Mesenchymal stem cell (in vitro differentiated cells and primary cell): Measurements from ENCODE around the gene EXOC4.
"Not testable (repeated sequence)": the region's sequence is repeated elsewhere in the genome, so short reads cannot be mapped to it uniquely, and the experiment has no call there.

Source experiments
- DNase-seq: peaks from one replicate; pipeline ENCODE4 v3.0.0-alpha.2; 2013
- H2AFZ ChIP-seq: one replicate; pipeline ENCODE4 v1.6.1; 2013; ENCODE audit warnings: low read depth, mild to moderate bottlenecking, control low read depth, inconsistent platforms, low read length, moderate library complexity
- H2AK5ac ChIP-seq: 2 replicates; pipeline ENCODE4 v1.6.1; 2013; ENCODE audit warnings: low read length, moderate library complexity, mild to moderate bottlenecking, inconsistent platforms; ENCODE audit not compliant: severe bottlenecking
- H2BK120ac ChIP-seq: one replicate; pipeline ENCODE4 v1.6.1; 2013; ENCODE audit warnings: low read depth, mild to moderate bottlenecking, inconsistent platforms, low read length, moderate library complexity
- H2BK12ac ChIP-seq, 2 experiments: one replicate each; pipeline ENCODE4 v1.6.1; 2013; ENCODE audit warnings: inconsistent platforms in 2 of 2, low read length in 2 of 2, mild to moderate bottlenecking in 2 of 2, moderate library complexity in 2 of 2, control low read depth in 1 of 2
- H2BK15ac ChIP-seq: one replicate; pipeline ENCODE4 v1.6.1; 2013; ENCODE audit warnings: mild to moderate bottlenecking, low read depth, inconsistent platforms; ENCODE audit not compliant: poor library complexity, severe bottlenecking
- H2BK5ac ChIP-seq: 2 replicates; pipeline ENCODE4 v1.6.1; 2013; ENCODE audit warnings: low read depth, mild to moderate bottlenecking, low read length, control low read depth, inconsistent platforms; ENCODE audit not compliant: poor library complexity, severe bottlenecking
- H3K14ac ChIP-seq, 2 experiments: one replicate each; pipeline ENCODE4 v1.6.1; 2013; ENCODE audit warnings: inconsistent platforms in 2 of 2, low read length in 2 of 2, control low read depth in 1 of 2, mild to moderate bottlenecking in 1 of 2, moderate library complexity in 1 of 2
- H3K18ac ChIP-seq, 2 experiments: one replicate each; pipeline ENCODE4 v1.6.1; 2013; ENCODE audit warnings: inconsistent platforms in 2 of 2, low read length in 2 of 2, control low read depth in 1 of 2, low read depth in 1 of 2, mild to moderate bottlenecking in 1 of 2
- H3K23ac ChIP-seq, 2 experiments: one replicate each; pipeline ENCODE4 v1.6.1; 2013; ENCODE audit warnings: inconsistent platforms in 2 of 2, low read length in 2 of 2, mild to moderate bottlenecking in 2 of 2, moderate library complexity in 2 of 2, control low read depth in 1 of 2
- H3K27ac ChIP-seq: 2 replicates; pipeline ENCODE4 v1.5.1; 2013; ENCODE audit warnings: mild to moderate bottlenecking, moderate library complexity, low read length, control low read depth, inconsistent platforms; ENCODE audit not compliant: poor library complexity, severe bottlenecking
- H3K27me3 ChIP-seq, 2 experiments: 2 replicates each; pipeline versions ENCODE4 v1.6.1 to v1.7.0; 2013; ENCODE audit warnings: low read length in 2 of 2, mild to moderate bottlenecking in 2 of 2, moderate library complexity in 2 of 2, control low read depth in 1 of 2, inconsistent platforms in 1 of 2; ENCODE audit not compliant: control insufficient read depth in 1 of 2, insufficient read depth in 1 of 2
- H3K36me3 ChIP-seq, 2 experiments: 2 replicates each; pipeline versions ENCODE4 v1.6.1 to v1.7.0; 2013; ENCODE audit warnings: low read length in 2 of 2, control low read depth in 1 of 2, inconsistent platforms in 1 of 2, low read depth in 1 of 2, mild to moderate bottlenecking in 1 of 2; ENCODE audit not compliant: insufficient read depth in 2 of 2, control insufficient read depth in 1 of 2
- H3K4ac ChIP-seq, 2 experiments: one replicate each; pipeline ENCODE4 v1.6.1; 2013; ENCODE audit warnings: inconsistent platforms in 2 of 2, low read length in 2 of 2, mild to moderate bottlenecking in 2 of 2, moderate library complexity in 2 of 2, control low read depth in 1 of 2, low read depth in 1 of 2
- H3K4me1 ChIP-seq: 2 replicates; pipeline ENCODE4 v1.6.1; 2013; ENCODE audit warnings: low read depth, low read length, control low read depth; ENCODE audit not compliant: control insufficient read depth, insufficient read depth
- H3K4me2 ChIP-seq: 2 replicates; pipeline ENCODE4 v1.6.1; 2013; ENCODE audit warnings: low read length, mild to moderate bottlenecking, inconsistent platforms; ENCODE audit not compliant: poor library complexity, severe bottlenecking
- H3K4me3 ChIP-seq, 2 experiments: 2 replicates each; pipeline versions ENCODE4 v1.5.1 to v1.7.0; 2013; ENCODE audit warnings: low read length in 2 of 2, mild to moderate bottlenecking in 2 of 2, control low read depth in 1 of 2, low read depth in 1 of 2; ENCODE audit not compliant: insufficient read depth in 1 of 2
- H3K79me1 ChIP-seq: replicated peaks from 2 replicates; pipeline ENCODE4 v1.6.1; 2013; ENCODE audit warnings: mild to moderate bottlenecking, control low read depth, low read length, inconsistent platforms; ENCODE audit not compliant: poor library complexity, severe bottlenecking
- H3K9ac ChIP-seq: 2 replicates; pipeline ENCODE4 v1.7.0; 2013; ENCODE audit warnings: mild to moderate bottlenecking, low read length, moderate library complexity
- H3K9me3 ChIP-seq: 2 replicates; pipeline ENCODE4 v1.7.0; 2013; ENCODE audit warnings: mild to moderate bottlenecking, low read length; ENCODE audit not compliant: control insufficient read depth
- H4K8ac ChIP-seq: one replicate; pipeline ENCODE4 v1.6.1; 2013; ENCODE audit warnings: inconsistent platforms, mild to moderate bottlenecking, low read length, moderate library complexity
- H4K91ac ChIP-seq: one replicate; pipeline ENCODE4 v1.6.1; 2013; ENCODE audit warnings: mild to moderate bottlenecking, low read length, inconsistent platforms
- WGBS: methylation state at CpG from one replicate; pipeline ENCODE4 v1.1.7; 2013; ENCODE audit warnings: mixed read lengths; 5-methylcytosine and 5-hydroxymethylcytosine counted together

The EXOC4 gene

GRCh38 chr7:134075799-134076198, 822.9 kb downstream of the EXOC4 start:
- Histone ChIP-seq H3K4me2 (no peak overlapping the region), H3K18ac (no peak overlapping the region), H3K14ac (no peak overlapping the region), H4K91ac (no peak overlapping the region), H3K23ac (no peak overlapping the region), H2BK5ac (no peak overlapping the region), H3K9me3 (no peaks in the 10 kb centered on the region), H3K27me3 (no peaks in the 10 kb centered on the region), H2BK15ac (no peak overlapping the region), H3K36me3 (peaks cover 0 to 2% of the 10 kb centered on the region in 2 experiments), H3K9ac (no peak overlapping the region), H3K4ac (no peak overlapping the region), H4K8ac (no peak overlapping the region), H3K4me1 (no peaks in the 10 kb centered on the region), H3K4me3 (no peak overlapping the region), H2AFZ (no peak overlapping the region), H2BK12ac (no peak overlapping the region), H3K27ac (no peak overlapping the region), H2AK5ac (no peak overlapping the region), H2BK120ac (no peak overlapping the region), H3K79me1 (no peaks in the 10 kb centered on the region)
- 100% methylated on average over 1 of the region's 1 CpG for WGBS
- no peak for DNase-seq

- H2BK12ac ChIP-seq, H3K79me1 ChIP-seq, H2AK5ac ChIP-seq, DNase-seq, H2BK15ac ChIP-seq, H2AFZ ChIP-seq, H2BK5ac ChIP-seq, H4K8ac ChIP-seq, H3K9me3 ChIP-seq, H3K14ac ChIP-seq, H3K4me2 ChIP-seq, H3K4me1 ChIP-seq, H3K4me3 ChIP-seq, H3K9ac ChIP-seq, H3K27ac ChIP-seq, H2BK120ac ChIP-seq, H3K18ac ChIP-seq, H3K4ac ChIP-seq, H4K91ac ChIP-seq, H3K27me3 ChIP-seq, H3K23ac ChIP-seq, H3K36me3 ChIP-seq: not testable (repeated sequence)
- 100% methylated on average over 1 of the region's 2 CpGs for WGBS
Measured at GRCh38 chr7:134077560-134077959, 824.7 kb downstream of the EXOC4 start.

- H3K4me3 ChIP-seq: no peak overlapping the region
- H3K4me2 ChIP-seq: no peak overlapping the region
- H2BK12ac ChIP-seq: no peak overlapping the region
- no peaks in the 10 kb centered on the region for H3K27me3 ChIP-seq
- H3K9ac ChIP-seq: no peak overlapping the region
- no peaks in the 10 kb centered on the region for H3K4me1 ChIP-seq
- H2BK15ac ChIP-seq: no peak overlapping the region
- no peak overlapping the region for H2BK5ac ChIP-seq
- H3K14ac ChIP-seq: no peak overlapping the region
- H3K79me1 ChIP-seq: no peaks in the 10 kb centered on the region
- H2AFZ ChIP-seq: no peak overlapping the region
- no peaks in the 10 kb centered on the region for H3K36me3 ChIP-seq
- no peak overlapping the region for H2BK120ac ChIP-seq
- no peak overlapping the region for H3K23ac ChIP-seq
- DNase-seq: no peak
- H4K8ac ChIP-seq: no peak overlapping the region
- no peak overlapping the region for H3K4ac ChIP-seq
- H2AK5ac ChIP-seq: no peak overlapping the region
- H3K27ac ChIP-seq: no peak overlapping the region
- 35% methylated on average over 2 of the region's 2 CpGs for WGBS
- no peak overlapping the region for H3K18ac ChIP-seq
- no peaks in the 10 kb centered on the region for H3K9me3 ChIP-seq
- no peak overlapping the region for H4K91ac ChIP-seq
Measured at GRCh38 chr7:134078991-134079390, 826.1 kb downstream of the EXOC4 start.

- H3K23ac ChIP-seq: no peak overlapping the region
- no peak overlapping the region for H2BK120ac ChIP-seq
- H2BK12ac ChIP-seq: no peak overlapping the region
- H3K4me2 ChIP-seq: no peak overlapping the region
- no peak overlapping the region for H4K91ac ChIP-seq
- H3K36me3 ChIP-seq: no peaks in the 10 kb centered on the region
- no peaks in the 10 kb centered on the region for H3K4me1 ChIP-seq
- H3K18ac ChIP-seq: no peak overlapping the region
- no peak overlapping the region for H2AK5ac ChIP-seq
- no peak overlapping the region for H3K4me3 ChIP-seq
- no peak overlapping the region for H2AFZ ChIP-seq
- no peak overlapping the region for H3K4ac ChIP-seq
- H3K27ac ChIP-seq: no peak overlapping the region
- no peak overlapping the region for H2BK15ac ChIP-seq
- DNase-seq: no peak
- H2BK5ac ChIP-seq: no peak overlapping the region
- no peaks in the 10 kb centered on the region for H3K9me3 ChIP-seq
- no peaks in the 10 kb centered on the region for H3K79me1 ChIP-seq
- H3K27me3 ChIP-seq: no peaks in the 10 kb centered on the region
- no CpG with 5 or more reads among the region's 1 CpG for WGBS
- H3K9ac ChIP-seq: no peak overlapping the region
- no peak overlapping the region for H3K14ac ChIP-seq
- no peak overlapping the region for H4K8ac ChIP-seq
Measured at GRCh38 chr7:134081695-134082094, 828.8 kb downstream of the EXOC4 start.
